Stromal cell of bone marrow (primary cell): ENCODE data around the gene CXCL17.
"Not testable (repeated sequence)": the region's sequence is repeated elsewhere in the genome, so short reads cannot be mapped to it uniquely, and the experiment has no call there.

Source experiments
- DNase-seq: peaks from one replicate; pipeline ENCODE4 v3.0.0-alpha.2; 2012; ENCODE audit warnings: low read depth

The CXCL17 gene

DNA sequence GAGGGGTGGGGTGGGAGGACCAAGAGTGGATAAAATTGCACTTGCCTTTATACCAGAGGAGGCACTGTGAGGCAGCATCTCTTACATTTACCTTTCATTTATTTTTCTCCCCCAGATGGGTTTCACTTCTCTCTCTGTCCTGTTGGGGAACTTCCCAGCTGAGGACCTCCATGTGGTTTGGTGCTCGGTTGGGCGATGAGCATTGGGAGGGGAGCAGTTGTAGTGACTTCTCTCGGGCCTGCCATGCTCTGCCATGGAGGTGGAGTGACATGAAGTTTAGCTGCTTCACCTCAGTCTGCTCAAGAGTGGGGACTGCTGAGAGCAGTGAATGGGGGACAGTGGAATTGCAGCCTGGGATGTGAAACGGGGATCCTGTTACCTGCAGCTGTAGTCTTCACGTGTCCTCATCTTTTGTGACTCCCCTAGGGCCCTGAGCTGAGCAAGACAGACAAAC is 23.1 kb upstream of the CXCL17 start:
- DNase-seq, result no peak

GRCh38 chr19:42461700-42462324 is 19.1 kb upstream of the CXCL17 start:
- no peak for DNase-seq

DNA sequence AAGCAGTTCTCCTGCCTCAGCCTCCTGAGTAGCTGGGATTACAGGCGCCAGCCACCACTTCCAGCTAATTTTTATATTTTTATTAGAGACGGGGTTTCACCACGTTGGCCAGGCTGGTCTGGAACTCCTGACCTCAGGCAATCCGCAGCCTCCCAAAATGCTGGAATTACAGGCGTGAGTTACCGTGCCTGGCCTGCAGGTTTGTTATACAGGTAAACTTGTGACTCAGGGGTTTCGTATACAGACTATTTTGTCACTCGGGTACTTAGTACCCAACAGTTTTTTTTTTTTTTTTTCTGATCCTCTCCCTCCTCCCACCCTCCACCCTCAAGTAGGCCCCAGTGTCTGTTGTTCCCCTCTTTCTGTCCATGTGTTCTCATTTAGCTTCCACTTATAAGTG is 18.5 kb upstream of the CXCL17 start:
- not testable (repeated sequence) for DNase-seq

DNA sequence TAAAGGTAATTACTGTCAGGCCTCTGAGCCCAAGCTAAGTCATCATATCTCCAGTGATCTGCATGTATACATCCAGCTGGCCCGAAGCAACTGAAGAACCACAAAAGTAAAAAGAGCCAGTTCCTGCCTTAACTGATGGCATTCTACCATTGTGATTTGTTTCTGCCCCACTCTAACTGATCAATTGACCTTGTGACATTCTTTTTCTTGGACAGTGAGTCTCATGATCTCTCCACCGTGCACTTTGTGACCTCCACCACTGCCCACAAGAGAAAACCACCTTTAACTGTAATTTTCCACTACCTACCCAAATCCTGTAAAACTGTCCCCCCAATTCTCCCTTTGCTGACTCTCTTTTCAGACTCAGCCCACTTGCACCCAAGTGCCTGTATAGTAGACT is 17.2 kb upstream of the CXCL17 start:
- DNase-seq, result no peak

- no peak for DNase-seq
These were observed 12.9 kb upstream of the CXCL17 start for GRCh38 chr19:42455621-42456081.

- DNase-seq, result no peak
These were observed 12.3 kb upstream of the CXCL17 start for GRCh38 chr19:42455086-42455485.

DNA sequence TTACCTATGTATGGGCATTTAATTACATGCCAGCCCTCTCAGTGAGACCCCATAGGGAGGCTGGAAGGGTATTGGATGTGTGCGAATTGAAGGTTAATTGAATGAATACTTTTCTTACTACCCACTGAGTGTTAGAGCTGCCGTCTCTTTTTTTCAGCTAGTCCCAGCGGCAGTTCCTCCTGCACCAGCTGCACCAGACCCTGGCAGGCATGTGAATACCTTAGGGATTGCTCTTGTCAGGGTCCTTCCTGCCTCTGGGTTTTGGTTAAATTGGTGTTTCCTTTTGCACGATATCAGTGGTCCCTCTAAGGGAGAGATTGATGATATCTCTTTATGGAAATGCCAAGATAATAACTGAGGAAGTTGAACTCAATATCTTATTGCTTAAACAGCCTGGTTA is 9.8 kb upstream of the CXCL17 start:
- DNase-seq, result no peak

DNA sequence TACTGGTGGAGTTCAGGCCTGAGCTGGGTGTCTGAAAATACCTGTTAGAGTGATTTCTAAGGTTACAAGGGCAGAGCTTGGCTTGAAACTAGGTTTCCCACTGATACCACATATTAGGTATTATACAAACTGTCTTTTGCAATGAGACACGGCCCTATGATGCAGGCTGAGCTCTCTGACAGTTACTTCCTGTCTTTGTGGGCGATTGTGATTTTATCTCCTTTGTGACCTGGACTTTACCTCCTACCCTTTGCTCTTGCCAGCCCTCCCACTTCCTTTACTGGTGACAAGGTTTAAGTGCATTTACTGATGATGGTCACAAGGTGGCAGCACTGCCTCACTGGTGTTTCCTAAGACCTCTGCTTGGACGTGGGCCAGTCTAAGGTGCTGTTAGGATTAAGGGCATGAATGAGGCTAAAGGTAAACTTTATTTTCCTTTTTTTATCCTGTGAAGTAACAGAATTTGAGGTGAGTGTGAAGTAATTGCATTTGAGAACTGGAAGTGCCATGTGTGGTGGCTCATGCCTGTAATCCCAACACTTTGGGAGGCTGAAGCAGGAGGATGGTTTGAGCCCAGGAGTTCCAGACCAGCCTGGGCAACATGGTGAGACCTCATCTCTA is 7.7 kb upstream of the CXCL17 start:
- peak; percentile 45 for DNase-seq

- DNase-seq, result not testable (repeated sequence)
These were observed 5.6 kb upstream of the CXCL17 start for GRCh38 chr19:42448306-42448705.

DNA sequence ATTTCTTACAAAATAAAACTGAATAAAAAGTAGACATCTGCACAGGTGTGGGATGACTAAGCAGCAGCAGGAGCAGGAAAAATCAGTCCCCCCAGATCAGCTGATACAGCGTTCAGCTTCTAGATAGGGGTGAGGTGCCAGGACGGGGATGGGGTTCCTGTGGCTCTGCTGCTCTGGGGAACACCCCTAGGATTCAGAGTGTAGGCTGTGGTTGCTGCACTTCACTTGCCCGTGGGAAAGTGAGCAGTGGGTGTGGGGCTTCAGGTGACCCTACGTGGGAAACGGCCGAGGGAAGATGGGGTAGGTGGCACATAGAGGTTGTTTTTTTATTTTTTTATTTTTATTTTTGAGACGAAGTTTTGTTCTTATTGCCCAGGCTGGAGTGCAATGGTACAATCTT is 3.2 kb upstream of the CXCL17 start:
- no peak for DNase-seq

DNA sequence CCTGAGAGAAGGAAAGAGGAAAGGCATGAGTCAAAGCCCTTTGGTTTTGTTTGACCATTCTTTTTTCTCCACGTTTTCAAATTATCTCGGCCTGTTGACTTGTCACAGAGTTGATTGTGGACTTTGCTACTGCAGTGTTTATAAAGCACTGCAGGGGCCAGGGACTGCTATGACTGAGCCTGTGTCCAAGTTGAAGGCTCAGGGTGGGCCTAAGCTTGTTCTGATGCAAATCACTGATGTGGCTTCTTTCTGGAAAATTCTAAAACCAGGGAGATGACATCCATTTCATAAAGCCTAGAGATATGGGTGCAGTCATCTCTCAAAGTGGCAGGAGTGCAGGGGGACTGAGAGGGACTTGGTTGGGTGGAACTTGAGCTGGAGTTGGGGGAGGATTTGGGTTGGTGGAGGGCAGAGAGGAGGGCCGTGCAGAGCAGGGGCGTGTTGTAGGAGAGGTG is 1.2 kb upstream of the CXCL17 start:
- DNase-seq, result no peak

GRCh38 chr19:42441049-42441445 is 1.7 kb downstream of the CXCL17 start:
- no peak for DNase-seq

GRCh38 chr19:42440357-42441048 is 2.2 kb downstream of the CXCL17 start:
- peak; percentile 53 for DNase-seq

DNA sequence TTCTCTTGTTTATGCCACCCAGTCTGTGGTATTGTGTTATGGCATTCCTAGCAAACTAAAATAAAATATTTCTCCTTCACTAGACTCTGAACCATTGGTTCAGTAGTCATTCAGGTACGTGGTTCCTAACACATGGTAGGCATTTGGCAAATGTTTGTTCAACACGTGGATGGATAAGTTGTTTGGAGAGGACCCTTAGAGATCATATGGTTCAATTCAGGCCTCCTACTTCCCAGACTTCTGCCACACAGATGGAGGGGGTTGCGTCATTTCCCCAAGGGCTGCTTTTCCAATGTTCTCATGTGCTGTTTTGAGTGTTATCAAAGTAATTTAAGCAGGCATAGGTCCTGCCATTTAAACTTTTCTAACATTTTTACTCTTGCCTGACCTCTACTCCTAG is 6.7 kb downstream of the CXCL17 start:
- DNase-seq, result no peak

- no peak for DNase-seq
These were observed 7.4 kb downstream of the CXCL17 start for GRCh38 chr19:42435316-42435715.

DNA sequence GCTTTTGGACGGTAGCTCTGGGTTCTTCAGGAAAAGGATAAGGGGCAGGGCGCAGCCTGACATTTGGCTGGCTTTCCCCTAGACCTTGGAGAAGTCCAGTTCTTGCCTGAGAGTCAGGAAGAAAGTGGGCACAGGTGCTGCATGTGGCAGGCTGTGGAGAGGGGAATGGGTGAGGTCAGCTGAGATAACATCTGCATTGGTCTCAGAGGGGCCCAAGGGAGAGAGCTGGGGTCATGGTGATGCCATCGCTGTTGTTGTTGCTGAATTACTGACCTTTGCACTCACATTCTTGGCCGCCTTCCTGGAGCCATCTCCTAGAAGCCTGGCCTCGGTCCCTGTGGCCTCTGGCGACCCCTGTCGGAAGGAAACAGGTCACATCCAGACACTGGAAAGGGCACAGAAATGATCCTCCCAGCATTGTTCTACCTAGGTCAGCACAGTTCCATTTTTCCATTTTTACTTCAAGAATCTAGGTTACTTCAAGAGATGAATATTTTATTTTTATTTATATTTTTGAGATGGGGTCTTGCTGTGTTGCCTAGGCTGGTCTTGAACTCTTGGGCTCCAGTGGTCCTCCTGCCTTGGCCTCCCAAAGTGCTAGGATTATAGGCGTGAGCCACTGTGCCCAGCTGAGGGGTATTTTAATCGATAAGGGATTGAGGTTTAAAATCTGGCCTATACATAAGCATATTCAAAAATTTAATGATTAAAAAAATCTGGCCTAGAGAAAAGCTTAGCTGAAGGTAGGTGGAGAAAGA is 9.1 kb downstream of the CXCL17 start:
- no peak for DNase-seq

GRCh38 chr19:42431486-42431885 is 11.3 kb downstream of the CXCL17 start:
- no peak for DNase-seq

GRCh38 chr19:42428676-42429075 is 14.1 kb downstream of the CXCL17 start:
- DNase-seq, result no peak

- DNase-seq, result no peak
These were observed 15.4 kb downstream of the CXCL17 start, which contains the start of gene LIPE for GRCh38 chr19:42427313-42427712. TSS of gene LIPE (minus strand) at chr19:42427388. CDS start at chr19:42427149, 239 bp downstream.

- DNase-seq, result no peak
These were observed 16.1 kb downstream of the CXCL17 start for GRCh38 chr19:42426643-42427042.

DNA sequence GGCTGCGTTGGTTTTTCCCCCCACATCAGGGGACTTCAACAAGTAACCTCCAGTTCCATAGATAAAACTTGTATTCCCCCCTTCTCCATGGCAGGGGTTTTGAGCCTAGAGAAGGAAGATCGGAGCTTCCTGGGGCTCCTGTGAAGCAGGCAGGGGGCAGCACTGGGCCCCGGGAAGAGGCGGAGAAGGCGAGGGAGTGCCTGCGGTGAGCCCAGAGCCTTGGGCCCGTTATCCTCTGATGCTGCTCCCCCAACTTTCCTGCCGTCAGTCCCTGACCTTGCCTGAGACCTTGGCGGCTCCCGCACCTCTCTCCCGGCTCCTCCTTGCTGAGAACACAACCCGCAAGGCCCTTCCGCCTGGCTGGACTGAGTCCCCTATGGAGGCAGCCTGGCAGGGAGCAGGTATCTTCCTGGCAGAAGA is 18.0 kb downstream of the CXCL17 start:
- DNase-seq, result no peak

- DNase-seq, result no peak
These were observed 18.4 kb downstream of the CXCL17 start for GRCh38 chr19:42424345-42424707.
